SK-N-SH (cell line): Measurements from ENCODE around the gene AIPL1.

Source experiments
- EP300 ChIP-seq, 2 experiments: IDR thresholded peaks; 2 replicates each; pipeline versions ENCODE4 v1.4.0 to v1.6.1; 2012; ENCODE audit warnings: borderline replicate concordance in 1 of 2, low read depth in 1 of 2, low read length in 1 of 2
- EZH2phosphoT487 ChIP-seq: fragments of 200-600 bp; sonication (generic); IDR thresholded peaks from 2 replicates; pipeline ENCODE4 v1.6.1; 2017; ENCODE audit warnings: low read depth, mixed run types, mild to moderate bottlenecking, antibody characterized with exemption, moderate library complexity, borderline replicate concordance
- NRF1 ChIP-seq: IDR thresholded peaks from 2 replicates; pipeline ENCODE4 v1.6.1; 2012; ENCODE audit warnings: low read depth, mild to moderate bottlenecking, low read length
- PBX3 ChIP-seq: IDR thresholded peaks from 2 replicates; pipeline ENCODE4; 2012
- RAD21 ChIP-seq: IDR thresholded peaks from 2 replicates; pipeline ENCODE4 v1.6.1; 2012; ENCODE audit warnings: mild to moderate bottlenecking, low read length
- RFX5 ChIP-seq: IDR thresholded peaks from 2 replicates; pipeline ENCODE4 v1.6.1; 2012; ENCODE audit warnings: mild to moderate bottlenecking, improper control_type of control experiment, low read length
- TAF1 ChIP-seq: IDR thresholded peaks from 2 replicates; pipeline ENCODE4 v1.6.1; 2012; ENCODE audit warnings: low read depth, mild to moderate bottlenecking, low read length, moderate library complexity, borderline replicate concordance

DNA sequence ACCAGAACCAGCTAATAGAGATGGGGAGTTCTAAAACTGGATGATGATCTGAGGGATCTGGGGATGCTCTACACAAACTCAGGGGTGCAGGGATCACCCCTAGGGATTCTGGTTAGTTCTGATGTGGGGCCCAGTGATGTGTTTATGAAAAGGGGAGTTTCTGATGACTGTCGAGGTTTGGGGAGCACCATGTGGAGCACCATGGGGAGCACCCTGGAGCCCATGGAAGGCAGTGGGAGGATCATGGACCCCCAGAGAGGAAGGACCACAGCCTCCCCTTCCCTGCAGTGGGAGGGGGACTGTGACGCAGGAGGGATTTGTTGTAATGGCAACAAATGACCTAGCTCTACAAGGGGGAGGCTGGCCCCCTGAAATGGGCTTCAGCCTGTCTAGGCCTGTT lies 27.8 kb upstream of the AIPL1 start:
- TF ChIP-seq EP300 (IDR thresholded peaks at IDR 0.05; ENCODE audit: borderline replicate concordance in 1 of 2, low read depth in 1 of 2, low read length in 1 of 2): no peak
- TF ChIP-seq RAD21: no peak
- no peak for TF ChIP-seq EZH2phosphoT487
- TF ChIP-seq PBX3: no peak
- no peak for TF ChIP-seq NRF1
- no peak for TF ChIP-seq TAF1
- no peak for TF ChIP-seq RFX5
